ENCODE data around the gene RXRB. TPM values are rescaled to one million over a fixed set of nuclear protein-coding genes. Genes with fewer than 3 reads are reported as not detected.
A peak's percentile ranks its signal among the peaks of the same experiment; 100 is the strongest.

Gene RXRB
- total RNA-seq, 2 donors from 2014 or later, result 24.8 to 27.2 TPM

GRCh38 chr6:33172688-33173534, 27.6 kb downstream of the RXRB start:
- peak; percentile 74 for DNase-seq

GRCh38 chr6:33171880-33172687, 28.4 kb downstream of the RXRB start:
- H3K9me3 Mint-ChIP-seq, result no peaks in the 10 kb centered on the region
- no peaks in the 10 kb centered on the region for H3K36me3 Mint-ChIP-seq (ENCODE audit: low read depth)
- Histone ChIP-seq H3K4me3 (ENCODE audit: low read length) (no peak overlapping the region), H3K27ac (ENCODE audit: low read depth, low read length) (no peak overlapping the region), H3K27me3 (ENCODE audit: control insufficient read depth, insufficient read depth, low read length, poor library complexity, severe bottlenecking) (peaks cover 12% of the 10 kb centered on the region), H3K9ac (ENCODE audit: extremely low read depth, low read length, poor library complexity, severe bottlenecking) (no peak overlapping the region), H3K36me3 (ENCODE audit: control insufficient read depth, insufficient read depth, low read length) (no peaks in the 10 kb centered on the region), H3K9me3 (ENCODE audit: control insufficient read depth, low read length) (no peaks in the 10 kb centered on the region), H3K4me1 (ENCODE audit: control insufficient read depth, insufficient read depth, low read length) (no peaks in the 10 kb centered on the region)
- peaks cover 20% of the 10 kb centered on the region for H3K27me3 Mint-ChIP-seq (ENCODE audit: insufficient read depth)
- DNase-seq, result no peak
- no peak overlapping the region for H3K27ac Mint-ChIP-seq
- TF ChIP-seq CTCF (conservative IDR thresholded peaks at IDR 0.05), result no peak
- no peak overlapping the region for H3K4me3 Mint-ChIP-seq
- 74 to 83% methylated on average over 2 to 8 of the region's 8 CpGs for WGBS, 2 experiments (ENCODE audit: insufficient coverage in 1 of 2, insufficient read length in 1 of 2)
- no peaks in the 10 kb centered on the region for H3K4me1 Mint-ChIP-seq

More at GRCh38 chr6:33172688-33173534, 27.6 kb downstream of the RXRB start:
- no peak overlapping the region for H3K27ac Mint-ChIP-seq
- H3K27me3 Mint-ChIP-seq (ENCODE audit: insufficient read depth), result peaks cover 22% of the 10 kb centered on the region
- Histone ChIP-seq H3K4me3 (ENCODE audit: low read length) (no peak overlapping the region), H3K27ac (ENCODE audit: low read depth, low read length) (no peak overlapping the region), H3K27me3 (ENCODE audit: control insufficient read depth, insufficient read depth, low read length, poor library complexity, severe bottlenecking) (peaks cover 12% of the 10 kb centered on the region), H3K36me3 (ENCODE audit: control insufficient read depth, insufficient read depth, low read length) (no peaks in the 10 kb centered on the region), H3K4me1 (ENCODE audit: control insufficient read depth, insufficient read depth, low read length) (no peaks in the 10 kb centered on the region), H3K9ac (ENCODE audit: extremely low read depth, low read length, poor library complexity, severe bottlenecking) (no peak overlapping the region), H3K9me3 (ENCODE audit: control insufficient read depth, low read length) (no peaks in the 10 kb centered on the region)
- peak; percentile 77 for TF ChIP-seq CTCF (conservative IDR thresholded peaks at IDR 0.05)
- H3K9me3 Mint-ChIP-seq, result no peaks in the 10 kb centered on the region
- no peaks in the 10 kb centered on the region for H3K4me1 Mint-ChIP-seq
- 63 to 82% methylated on average over 2 to 16 of the region's 16 CpGs for WGBS, 2 experiments (ENCODE audit: insufficient coverage in 1 of 2, insufficient read length in 1 of 2)
- no peak overlapping the region for H3K4me3 Mint-ChIP-seq
- H3K36me3 Mint-ChIP-seq (ENCODE audit: low read depth), result no peaks in the 10 kb centered on the region

- no peaks in the 10 kb centered on the region for H3K9me3 ChIP-seq (ENCODE audit: control insufficient read depth, low read length)
- H3K27me3 ChIP-seq (ENCODE audit: control insufficient read depth, insufficient read depth, low read length, poor library complexity, severe bottlenecking), result peaks cover 12% of the 10 kb centered on the region
- H3K4me1 ChIP-seq (ENCODE audit: control insufficient read depth, insufficient read depth, low read length), result no peaks in the 10 kb centered on the region
- WGBS, 2 experiments (ENCODE audit: insufficient coverage in 1 of 2, insufficient read length in 1 of 2), result 86 to 100% methylated on average over 1 to 10 of the region's 11 CpGs
- DNase-seq, result no peak
- H3K36me3 ChIP-seq (ENCODE audit: control insufficient read depth, insufficient read depth, low read length), result no peaks in the 10 kb centered on the region
- Mint-ChIP-seq H3K9me3 (no peaks in the 10 kb centered on the region), H3K27ac (no peak overlapping the region), H3K27me3 (ENCODE audit: insufficient read depth) (peaks cover 18% of the 10 kb centered on the region), H3K36me3 (ENCODE audit: low read depth) (no peaks in the 10 kb centered on the region), H3K4me1 (no peaks in the 10 kb centered on the region), H3K4me3 (no peak overlapping the region)
- no peak overlapping the region for H3K4me3 ChIP-seq (ENCODE audit: low read length)
- no peak overlapping the region for H3K9ac ChIP-seq (ENCODE audit: extremely low read depth, low read length, poor library complexity, severe bottlenecking)
- TF ChIP-seq CTCF (conservative IDR thresholded peaks at IDR 0.05), result no peak
- no peak overlapping the region for H3K27ac ChIP-seq (ENCODE audit: low read depth, low read length)
Measured at GRCh38 chr6:33171016-33171879, 29.2 kb downstream of the RXRB start.
